Glomerular visceral epithelial cell (primary cell): ENCODE results near the gene PF4V1.

Source experiments
- DNase-seq: peaks from one replicate; pipeline ENCODE4 v3.0.0-alpha.2; 2016; ENCODE audit errors: extremely low spot score

The PF4V1 gene, protein sequence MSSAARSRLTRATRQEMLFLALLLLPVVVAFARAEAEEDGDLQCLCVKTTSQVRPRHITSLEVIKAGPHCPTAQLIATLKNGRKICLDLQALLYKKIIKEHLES

DNA sequence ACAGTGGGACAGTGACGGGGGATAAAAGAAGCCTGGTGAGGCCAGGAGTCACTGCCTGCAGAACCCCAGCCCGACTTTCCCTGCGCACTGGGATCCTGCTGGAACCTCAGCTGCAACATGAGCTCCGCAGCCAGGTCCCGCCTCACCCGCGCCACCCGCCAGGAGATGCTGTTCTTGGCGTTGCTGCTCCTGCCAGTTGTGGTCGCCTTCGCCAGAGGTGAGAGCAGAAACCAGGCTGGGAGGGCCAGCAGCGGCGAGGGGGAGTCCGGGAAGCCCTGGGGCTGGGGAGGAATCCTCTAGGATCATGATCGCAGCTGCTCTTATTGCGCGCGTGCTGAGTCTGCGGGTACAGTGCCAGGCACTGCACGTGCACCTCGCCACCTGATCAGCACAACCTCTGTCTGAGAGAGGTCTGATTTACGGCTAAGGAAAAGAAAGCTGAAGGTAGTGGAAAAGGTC, at the start of gene PF4V1:
TSS of gene PF4V1 (plus strand) at position 51 of the 459 bp plus-strand sequence. CDS start at position 118, 67 bp downstream.
- no peak for DNase-seq

DNA sequence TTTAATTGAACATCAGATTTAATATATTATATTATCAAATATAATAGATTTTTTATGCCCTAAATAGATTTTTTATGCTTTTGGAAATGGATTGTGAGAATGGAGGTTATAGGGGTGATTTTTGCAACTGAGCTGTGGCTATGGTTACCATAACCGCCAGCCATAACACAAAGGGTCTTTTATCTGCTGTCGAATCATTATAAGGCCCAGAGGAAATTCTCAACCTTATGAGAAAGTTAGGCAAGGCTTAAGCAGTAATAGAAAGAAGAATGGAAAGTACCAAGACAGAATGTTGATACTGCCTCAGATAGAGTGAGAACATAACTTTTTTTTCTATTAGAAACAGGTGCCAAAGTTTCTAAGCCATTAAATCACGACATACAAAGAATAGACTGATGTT, 42.9 kb upstream of the PF4V1 start:
- DNase-seq, result no peak

DNA sequence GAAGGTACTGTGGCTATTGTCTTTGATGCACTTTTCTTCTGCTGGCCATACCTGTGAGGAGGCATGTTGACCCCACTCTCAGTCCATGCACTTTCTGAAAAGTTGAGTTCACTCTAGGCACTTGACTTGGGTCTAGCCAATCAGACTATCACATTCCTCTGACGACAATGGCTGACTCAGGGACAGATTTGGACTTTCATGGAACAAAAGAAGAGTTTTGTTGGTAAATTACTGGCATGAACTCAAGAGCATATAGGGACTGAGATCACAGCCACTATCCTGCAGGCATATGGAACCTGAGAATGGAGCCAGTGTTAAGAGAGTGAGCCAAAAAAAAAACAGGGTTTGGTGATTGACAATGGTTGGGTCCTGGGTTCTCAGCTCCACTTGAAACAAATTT, 41.3 kb upstream of the PF4V1 start:
- no peak for DNase-seq

DNA sequence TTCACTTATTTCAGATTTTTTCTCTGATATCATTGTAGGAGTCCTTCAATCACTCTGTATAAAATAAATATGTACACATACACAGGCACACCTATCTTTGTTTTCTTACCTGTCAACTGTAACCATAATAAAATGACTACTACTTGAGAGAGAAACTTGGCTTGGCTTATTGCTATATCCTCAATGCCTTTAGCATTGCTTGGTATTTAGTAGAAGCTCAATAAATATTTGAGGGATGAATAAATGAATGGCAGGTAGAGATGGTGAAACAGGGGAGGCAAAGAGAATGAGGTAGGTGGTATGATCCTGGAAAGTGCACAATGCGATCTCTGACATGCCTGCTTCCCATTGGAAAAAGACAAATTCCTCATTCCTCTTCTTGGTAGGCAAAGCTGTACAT, 38.4 kb upstream of the PF4V1 start:
- no peak for DNase-seq

DNA sequence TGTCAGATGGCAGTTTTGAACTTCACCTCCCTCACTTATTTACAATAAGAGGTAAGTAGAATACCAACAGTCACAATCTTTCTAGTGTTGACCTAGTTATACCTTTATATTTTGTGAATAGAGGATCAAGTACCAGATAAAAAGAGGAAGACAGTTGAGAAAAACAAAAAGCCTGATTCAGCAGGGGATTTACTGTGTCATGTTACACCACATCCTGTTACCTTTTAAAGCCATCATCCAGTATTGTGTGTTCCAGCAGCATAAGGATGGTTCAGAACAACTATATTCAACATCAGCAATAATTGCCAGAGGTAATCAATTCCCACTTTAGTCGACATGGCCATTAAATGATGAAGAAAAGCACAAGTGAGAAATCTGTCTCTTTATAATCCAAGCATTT, 38.0 kb upstream of the PF4V1 start:
- DNase-seq, result peak; percentile 31

DNA sequence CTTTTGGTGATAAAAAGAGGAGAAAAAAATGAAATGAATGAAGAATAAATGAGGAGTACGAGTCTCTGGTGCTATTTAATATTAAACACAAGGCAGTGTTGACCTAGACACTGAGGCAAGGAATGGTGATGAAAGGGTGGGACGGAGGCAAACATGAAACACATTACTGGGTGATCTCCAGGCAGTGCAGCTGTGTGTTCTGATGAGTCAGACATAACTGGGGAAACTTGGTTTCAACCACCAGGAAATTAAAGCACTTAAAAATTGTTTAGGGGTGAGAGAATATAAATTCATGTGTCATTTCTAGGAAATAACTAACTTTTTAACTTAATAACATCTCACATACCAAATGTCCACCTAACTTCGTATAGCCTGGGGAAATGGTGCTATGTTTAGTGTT, 36.3 kb upstream of the PF4V1 start:
- peak; percentile 97 for DNase-seq

DNA sequence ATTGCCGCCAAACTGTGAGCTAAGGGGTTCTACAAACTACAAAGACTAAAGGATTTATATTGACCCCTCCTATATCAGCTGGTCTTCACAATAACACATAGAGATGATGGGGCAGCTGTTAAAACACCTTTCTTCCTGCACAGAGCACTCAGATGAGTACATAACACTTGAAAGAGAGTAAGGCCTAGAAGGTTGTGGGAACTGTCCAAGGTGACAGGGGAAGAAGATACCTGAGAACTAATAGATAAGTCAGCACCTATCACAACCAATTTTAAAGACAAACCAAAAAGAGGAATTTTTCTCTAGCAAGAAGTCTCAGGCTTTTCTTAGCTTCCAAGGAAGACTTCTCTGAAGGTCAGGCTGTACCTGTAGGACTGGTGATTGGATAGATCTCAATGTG, 35.8 kb upstream of the PF4V1 start:
- no peak for DNase-seq

DNA sequence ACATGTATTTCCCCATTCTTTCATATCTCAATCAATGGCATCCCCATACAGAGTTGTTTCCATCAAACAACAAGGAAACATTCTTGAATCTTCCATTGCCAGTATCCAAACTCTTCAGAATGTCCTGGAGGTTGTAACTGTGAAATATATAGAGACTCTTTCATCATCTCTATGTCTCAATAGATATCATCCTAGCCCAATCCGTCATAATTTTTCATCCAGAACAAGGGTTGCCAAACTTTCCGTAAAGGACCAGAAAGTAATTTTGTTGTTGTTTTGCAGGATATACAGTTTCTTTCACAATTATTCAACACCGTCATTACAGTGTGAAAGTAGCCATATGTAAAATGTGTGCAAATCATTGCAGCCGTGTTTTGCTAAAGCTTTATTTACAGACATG, 31.8 kb upstream of the PF4V1 start:
- no peak for DNase-seq

DNA sequence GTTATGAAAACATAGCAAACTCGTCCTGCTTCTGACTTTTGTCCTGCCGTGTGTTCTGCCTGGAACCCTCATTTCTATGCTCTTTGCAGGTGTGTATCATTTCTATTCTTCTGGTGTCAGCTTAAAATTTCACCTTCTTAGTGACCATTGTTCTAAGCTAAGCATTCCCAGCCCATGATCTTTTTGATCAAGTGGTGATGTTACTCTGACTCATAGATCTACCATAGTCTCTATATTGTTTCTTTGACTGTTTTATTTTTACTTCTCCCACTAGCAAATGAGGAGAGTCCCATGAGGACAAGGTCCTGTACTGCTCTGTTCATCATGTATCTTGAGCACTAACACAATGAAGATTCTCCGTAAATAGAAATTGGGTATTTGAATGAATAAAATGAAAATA, 30.7 kb upstream of the PF4V1 start:
- DNase-seq, result no peak

DNA sequence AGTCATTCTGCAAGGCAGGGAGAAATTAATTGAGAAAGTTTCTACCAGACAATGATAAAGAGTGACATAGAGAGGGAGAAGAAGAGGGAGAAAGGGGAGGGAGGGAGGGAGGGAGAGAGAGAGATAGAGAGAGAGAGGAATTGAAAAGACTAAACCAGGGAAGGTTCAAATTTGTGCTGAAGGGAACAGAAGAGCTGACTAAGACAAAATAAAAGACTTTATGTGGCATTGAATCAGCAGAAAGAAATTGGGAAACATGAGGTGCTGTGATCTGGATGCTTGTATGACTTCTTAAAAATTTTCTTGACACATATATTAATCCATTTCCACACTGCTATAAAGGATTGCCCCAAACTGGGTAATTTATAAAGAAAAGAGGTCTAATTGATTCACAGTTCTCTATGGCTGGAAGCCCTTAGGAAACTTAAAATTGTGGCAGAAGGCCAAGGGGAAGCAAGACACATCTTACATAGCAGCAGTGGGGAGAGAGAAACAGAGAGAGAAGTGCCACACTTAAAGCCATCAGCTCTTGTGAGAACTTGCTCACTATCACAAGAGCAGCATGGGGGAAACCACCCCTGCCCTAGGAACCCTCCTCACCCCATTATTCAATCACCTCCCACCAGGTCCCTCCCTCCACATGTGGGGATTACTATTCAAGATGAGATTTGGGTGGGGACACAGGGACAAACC, 30.1 kb upstream of the PF4V1 start:
- DNase-seq, result no peak

DNA sequence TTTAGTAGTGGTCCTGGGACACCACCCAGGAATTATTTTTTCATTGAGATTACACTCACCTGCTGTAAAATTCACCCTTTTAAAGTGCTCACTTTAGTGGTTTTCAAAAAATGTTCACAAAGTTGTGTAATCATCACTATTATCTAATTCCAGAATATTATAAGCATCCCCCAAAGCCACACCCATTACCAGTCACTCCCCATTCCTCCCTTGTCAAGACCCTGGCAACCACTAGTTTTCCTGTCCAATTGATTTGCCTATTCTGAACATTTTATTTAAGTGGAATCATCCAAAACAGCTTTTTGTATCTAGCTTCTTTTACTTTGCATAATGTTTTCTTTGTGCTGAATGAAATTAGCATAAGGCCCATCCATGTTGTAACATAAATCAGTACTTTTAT, 29.3 kb upstream of the PF4V1 start:
- DNase-seq, result no peak

DNA sequence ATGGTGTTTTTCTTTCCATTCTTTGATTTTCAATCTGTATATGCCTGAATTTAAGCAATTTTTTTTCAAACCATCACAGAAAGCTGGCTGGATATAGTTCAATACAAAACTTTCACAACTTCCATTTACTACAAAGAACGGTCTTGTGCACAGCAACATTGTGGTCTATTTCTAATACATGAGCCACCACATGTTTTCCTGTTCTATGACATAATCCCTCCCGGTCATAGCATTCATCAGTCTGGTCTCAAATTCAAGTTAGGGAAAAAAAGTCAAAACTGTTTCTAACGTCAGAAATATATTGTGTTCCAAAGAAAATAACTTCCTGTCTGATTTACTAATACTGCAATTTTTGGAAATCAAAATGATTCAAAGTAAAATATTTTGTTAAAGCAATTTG, 24.1 kb upstream of the PF4V1 start:
- DNase-seq, result peak; percentile 26

DNA sequence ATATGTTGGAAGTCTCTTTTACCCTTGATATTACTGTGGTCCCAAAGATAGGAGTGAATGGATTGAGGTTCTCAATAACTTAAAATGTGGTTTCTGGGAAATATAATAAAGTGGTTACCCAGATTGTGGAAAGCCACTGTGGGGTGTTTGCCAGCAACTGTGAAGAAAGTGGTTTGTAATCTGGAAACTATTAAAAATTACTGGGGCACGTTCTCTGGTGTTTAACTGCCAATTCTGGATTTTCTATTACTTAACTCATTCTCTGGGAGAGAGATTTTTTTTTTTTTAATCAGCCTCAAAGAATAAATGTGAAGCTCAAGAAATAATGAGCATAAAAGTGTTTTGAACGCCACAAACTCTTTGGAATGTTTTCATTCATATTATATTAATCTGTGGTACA, 21.5 kb upstream of the PF4V1 start:
- peak; percentile 42 for DNase-seq

DNA sequence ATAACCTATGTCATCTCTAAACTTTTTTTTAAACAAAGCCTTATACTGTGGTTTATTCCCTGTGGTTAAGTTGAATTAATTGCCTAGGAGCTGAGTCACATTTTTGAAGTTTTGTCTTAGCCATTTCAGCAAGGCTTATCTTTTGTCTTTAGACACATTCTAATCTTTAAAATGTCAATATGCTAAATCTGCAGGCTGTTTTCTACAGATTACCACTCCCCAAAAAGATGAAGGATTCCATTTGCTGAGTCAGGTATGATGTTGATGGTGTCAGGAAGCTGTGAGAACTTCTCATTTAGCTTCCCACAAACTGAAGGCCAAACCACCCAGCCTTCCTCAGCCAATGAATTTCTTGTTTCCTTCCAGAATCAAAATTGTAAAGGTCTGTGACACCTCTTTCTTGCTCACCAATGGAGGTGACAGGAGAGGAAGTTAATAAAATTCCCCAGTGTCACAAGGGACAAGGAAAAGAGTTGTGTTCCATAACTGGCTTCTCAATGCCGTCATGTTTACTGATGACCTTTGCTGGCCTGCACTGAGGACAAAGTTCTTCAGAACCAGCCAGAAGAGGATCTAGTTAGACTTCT, 20.4 kb upstream of the PF4V1 start:
- DNase-seq, result peak; percentile 58

DNA sequence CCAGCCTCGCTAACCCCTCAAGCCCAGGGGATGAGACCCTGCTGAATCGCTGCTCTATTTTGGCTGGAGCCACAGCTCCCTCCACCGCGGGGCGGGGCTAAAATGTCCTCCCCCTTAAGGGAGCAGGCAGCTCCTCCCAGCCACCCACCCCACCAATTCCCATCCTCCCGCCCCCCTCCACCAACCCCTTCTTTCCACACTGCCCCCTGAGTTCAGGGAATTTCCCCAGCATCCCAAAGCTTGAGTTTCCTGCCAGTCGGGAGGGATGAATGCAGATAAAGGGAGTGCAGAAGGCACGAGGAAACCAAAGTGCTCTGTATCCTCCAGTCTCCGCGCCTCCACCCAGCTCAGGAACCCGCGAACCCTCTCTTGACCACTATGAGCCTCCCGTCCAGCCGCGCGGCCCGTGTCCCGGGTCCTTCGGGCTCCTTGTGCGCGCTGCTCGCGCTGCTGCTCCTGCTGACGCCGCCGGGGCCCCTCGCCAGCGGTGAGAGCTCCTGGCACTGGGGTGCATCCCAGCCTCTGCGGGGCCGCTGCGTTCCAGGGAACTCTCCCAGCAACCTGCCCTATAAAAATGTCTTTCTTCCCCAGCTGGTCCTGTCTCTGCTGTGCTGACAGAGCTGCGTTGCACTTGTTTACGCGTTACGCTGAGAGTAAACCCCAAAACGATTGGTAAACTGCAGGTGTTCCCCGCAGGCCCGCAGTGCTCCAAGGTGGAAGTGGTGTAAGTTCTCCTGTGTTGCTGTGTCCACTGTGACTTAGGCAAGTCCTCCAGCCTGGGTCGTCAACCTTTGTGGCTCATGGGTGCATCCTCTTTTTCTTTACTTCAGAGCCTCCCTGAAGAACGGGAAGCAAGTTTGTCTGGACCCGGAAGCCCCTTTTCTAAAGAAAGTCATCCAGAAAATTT, 16.5 kb upstream of the PF4V1 start, which contains the start of gene CXCL6:
TSS of gene CXCL6 (plus strand) at position 306 of the 907 bp plus-strand sequence. CDS start at position 379, 73 bp downstream.
- DNase-seq, result peak; percentile 33

DNA sequence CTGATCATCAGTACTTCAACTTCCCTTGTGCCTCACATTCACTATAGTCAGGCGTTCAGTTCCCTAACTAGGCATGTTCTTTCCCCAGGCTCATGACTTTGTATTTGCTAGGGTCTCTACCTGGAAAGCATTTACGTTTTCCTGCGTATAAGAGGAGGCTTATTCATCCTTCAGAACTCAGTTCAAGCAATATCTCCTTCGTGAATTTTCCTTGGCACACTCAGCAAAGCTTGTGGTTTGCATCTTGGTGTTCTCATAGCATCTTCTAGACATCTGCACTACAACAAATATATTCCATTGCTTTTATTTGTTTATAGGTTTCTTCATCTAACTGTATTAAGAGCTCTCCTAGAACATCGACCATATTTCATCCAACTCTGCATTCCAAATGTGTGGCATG, 14.0 kb upstream of the PF4V1 start:
- no peak for DNase-seq

DNA sequence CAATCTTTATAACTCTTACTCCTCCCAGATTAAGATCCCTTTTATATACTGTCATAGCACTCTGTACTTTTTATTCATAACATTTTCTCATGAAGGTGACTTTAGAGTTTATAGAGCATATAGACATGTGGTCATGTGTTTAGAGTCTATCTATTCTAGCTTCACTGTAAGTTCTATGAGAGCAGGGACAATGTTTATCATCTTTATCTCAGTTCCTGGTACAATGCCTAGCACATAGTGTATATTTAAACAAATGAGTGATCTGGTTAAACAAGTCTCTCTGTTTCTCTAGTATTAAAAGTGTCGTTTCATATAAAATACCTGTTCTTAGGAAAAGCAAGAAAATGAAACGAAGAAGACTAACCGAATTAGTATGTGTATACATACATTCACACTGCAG, 13.4 kb upstream of the PF4V1 start:
- DNase-seq, result no peak

DNA sequence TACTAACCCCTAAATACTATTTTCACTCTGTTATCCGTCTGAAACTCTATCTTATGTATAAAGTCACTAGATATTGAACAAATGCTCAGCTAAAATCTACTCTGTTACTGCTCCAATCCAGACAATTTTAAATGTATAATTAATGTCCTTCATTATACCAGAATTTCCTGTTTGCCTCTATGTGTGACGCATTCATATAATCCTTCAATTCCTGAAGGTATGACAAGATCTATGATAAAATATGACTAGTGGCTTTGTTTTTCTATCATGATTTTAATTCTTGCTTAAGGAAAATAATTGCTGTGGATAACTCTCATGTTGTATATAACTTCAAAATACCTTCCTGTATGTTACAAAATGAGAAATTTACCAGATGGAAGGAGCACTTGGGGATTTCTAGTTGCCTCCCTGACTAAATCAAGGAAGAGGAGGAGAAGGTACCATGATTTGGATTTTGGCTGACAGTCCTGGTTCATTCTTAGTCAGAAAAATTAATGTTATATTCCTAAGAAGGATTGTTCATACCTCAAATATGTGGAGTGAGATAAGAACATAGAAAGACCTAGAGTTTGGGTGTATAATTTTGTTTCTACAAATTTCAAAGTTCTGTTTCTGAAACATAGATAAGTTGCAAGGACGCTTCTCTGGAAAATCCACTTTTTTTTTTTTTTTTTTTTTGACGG, 11.7 kb upstream of the PF4V1 start:
- DNase-seq, result no peak

DNA sequence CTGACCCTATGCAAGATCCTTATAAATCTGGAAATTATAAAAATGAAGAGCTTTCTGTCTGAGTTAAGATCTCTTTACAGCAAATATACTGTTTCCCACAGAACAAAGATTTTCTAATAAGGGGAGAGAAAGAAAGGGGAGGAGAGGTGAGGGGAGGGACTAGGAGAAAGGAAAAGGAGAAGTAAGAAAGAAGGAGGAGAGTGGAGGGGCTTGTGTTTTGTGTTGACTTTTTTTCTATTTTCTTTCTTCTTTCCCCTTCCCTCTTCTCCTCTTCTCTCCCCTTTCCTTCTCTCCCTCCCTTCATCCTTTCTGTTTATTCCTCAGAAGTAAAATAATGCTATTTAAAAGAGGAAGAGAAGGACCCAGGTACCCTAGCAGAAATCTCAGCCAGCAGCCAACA, 10.4 kb upstream of the PF4V1 start:
- no peak for DNase-seq

DNA sequence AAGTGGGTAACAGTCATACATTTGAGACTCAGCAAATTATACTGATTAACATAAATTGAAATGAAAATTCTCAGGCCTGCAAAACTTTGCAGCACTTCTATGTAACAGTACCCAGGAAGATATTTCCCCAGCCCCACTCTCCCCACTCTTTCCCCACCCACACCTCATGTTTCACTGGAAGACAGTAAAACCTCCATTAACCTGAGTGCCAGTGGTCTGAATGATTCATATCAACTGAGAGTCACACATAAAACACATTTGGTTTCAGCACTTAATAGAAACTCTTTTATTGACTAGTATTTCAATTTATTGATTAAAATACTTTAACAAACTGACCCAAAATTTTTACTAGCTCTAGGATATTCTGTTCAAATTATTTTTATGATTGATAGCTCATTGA, 9.7 kb upstream of the PF4V1 start:
- DNase-seq, result peak; percentile 21

DNA sequence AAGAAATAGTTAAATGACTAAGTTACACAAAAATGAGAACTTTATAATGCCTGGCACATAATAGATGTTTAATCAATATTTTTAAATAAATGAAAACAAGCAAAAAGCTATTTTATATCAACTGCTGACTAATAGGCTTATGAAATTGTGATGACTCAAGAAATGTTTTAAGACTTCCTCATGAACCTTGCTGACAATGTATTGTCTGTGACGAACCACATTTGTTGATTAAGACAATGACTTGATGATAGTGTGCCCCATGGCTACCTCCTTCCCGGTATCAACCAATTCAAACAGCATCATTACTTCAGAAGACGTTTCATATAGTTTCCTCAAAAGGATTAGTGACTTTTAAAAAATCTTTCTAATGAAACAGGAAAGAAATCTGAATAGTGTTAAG, 8.8 kb upstream of the PF4V1 start:
- no peak for DNase-seq

DNA sequence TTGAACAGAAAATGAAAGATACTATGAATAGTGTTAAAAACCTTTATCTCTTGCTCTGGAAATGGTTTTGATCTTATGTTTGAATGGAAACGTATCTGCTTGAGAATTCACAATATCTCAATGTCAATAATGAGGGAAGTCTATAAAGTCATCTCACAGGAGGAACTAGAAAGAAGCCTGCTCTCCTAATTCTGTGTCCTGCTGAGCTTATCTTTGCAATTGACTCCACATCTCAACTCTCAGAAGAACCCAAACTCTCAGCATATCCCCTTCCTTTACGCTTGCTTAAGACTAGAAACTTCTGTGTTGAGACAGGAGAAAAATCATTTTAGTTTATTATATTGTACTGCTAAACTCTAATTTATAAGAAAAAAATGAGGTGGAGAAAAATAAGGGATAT, 8.3 kb upstream of the PF4V1 start:
- no peak for DNase-seq
